Limb (tissue), 2 donors: ENCODE results near the gene WNT3A.

Experiments used
- DNase-seq, 2 donors: peaks; one replicate each; pipeline ENCODE4 v3.0.0-alpha.2; 2016; ENCODE audit errors: extremely low spot score in 2 of 2

WNT3A gene

GRCh38 chr1:227999056-227999930, 7.5 kb upstream of the WNT3A start:
- peak in 1 of 2 donors; percentile 52 for DNase-seq

- DNase-seq, result no peak
Measured at GRCh38 chr1:228000416-228000815, 6.4 kb upstream of the WNT3A start.

- no peak for DNase-seq
Measured at GRCh38 chr1:228000836-228001563, 5.8 kb upstream of the WNT3A start.

GRCh38 chr1:228001738-228002535, 4.9 kb upstream of the WNT3A start:
- peak in 1 of 2 donors; percentile 14 for DNase-seq

GRCh38 chr1:228002792-228003191, 4.0 kb upstream of the WNT3A start:
- no peak for DNase-seq

- DNase-seq, result no peak
Measured at GRCh38 chr1:228003461-228004330, 3.1 kb upstream of the WNT3A start.

- peak in 1 of 2 donors; percentile 32 for DNase-seq
Measured at GRCh38 chr1:228004331-228004855, 2.4 kb upstream of the WNT3A start.

- peak in 1 of 2 donors; percentile 25 for DNase-seq
Measured at GRCh38 chr1:228004856-228005462, 1.8 kb upstream of the WNT3A start.

- peak in 1 of 2 donors; percentile 28 for DNase-seq
Measured at GRCh38 chr1:228005511-228006033, 1.2 kb upstream of the WNT3A start.

- DNase-seq, result peak in 1 of 2 donors; percentile 29
Measured at GRCh38 chr1:228006034-228006785, 588 bp upstream of the WNT3A start.

- DNase-seq, result peak in 1 of 2 donors; percentile 39
Measured at GRCh38 chr1:228007049-228007800, 427 bp downstream of the WNT3A start.

GRCh38 chr1:228007801-228008341, 1.1 kb downstream of the WNT3A start:
- peak in 1 of 2 donors; percentile 26 for DNase-seq

GRCh38 chr1:228008391-228009115, 1.8 kb downstream of the WNT3A start:
- peak in 1 of 2 donors; percentile 20 for DNase-seq

GRCh38 chr1:228009116-228009827, 2.5 kb downstream of the WNT3A start:
- peak in 1 of 2 donors; percentile 27 for DNase-seq

GRCh38 chr1:228009828-228010775, 3.3 kb downstream of the WNT3A start:
- peak in 1 of 2 donors; percentile 27 for DNase-seq
